Stimulated activated CD8-positive, alpha-beta memory T cell treated with anti-CD3 and anti-CD28 coated beads, Interleukin-7, amount 100 ng/mL, for 24 hours (primary cell): ENCODE data around the gene CLASP1.
"Not testable (repeated sequence)": the region's sequence is repeated elsewhere in the genome, so short reads cannot be mapped to it uniquely, and the experiment has no call there.

Experiments
- DNase-seq: peaks from one replicate; pipeline ENCODE4 v3.0.0-alpha.2; 2020; ENCODE audit warnings: low read depth

The CLASP1 gene

DNA sequence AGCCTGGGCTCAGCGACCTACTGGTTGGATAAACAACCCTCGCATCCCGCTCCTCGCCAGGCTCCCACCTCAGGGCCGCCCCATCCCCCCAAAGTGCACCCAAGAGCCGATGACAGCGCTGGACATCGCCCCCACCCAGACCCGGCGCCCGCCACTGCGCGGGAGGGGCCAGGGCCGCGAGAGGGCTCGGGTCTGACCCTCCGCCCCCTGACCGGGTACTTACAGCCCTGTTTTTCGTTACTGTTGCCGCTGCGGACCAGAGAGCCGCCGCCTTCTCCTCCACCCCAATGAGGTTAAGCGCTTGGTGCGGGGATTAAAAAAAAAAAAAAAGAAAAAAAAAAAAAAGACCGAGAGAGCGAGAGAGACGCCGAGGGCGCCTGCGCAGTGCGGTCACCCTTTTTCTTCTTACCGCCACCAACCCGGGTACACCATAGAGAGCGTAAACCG is at the start of gene CLASP1:
Gene CLASP1, minus strand, starts transcription at position 314 of the 447 bp plus-strand sequence. CDS start 43,567 bp downstream, outside the sequence.
- no peak for DNase-seq

DNA sequence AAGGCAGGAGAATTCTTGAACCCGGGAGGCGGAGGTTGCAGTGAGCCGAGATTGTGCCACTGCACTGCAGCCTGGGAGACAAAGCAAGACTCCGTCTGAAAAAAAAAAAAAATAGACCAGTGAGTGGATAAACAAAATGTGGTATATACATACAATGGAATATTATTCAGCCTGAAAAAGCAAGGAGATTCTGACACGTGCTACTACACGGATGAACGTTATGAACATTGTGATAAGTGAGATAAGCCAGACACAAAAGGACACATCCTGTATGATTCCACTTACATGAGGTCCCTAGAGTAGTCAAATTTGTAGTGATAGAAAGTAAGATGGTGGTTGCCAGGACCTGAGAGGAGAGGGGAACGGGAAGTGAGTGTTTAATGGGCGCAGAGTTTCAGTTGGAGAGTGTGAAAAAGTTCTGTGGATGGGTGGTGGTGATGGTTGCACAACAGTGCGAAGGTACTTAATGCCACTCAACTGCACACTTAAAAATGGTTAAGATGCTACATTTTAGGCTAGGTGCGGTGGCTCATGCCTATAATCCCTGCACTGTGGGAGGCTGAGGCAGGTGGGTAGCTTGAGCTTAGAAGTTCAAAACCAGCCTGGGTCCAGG is 49.2 kb upstream of the CLASP1 start:
- DNase-seq = no peak

GRCh38 chr2:121697108-121697631 is 47.9 kb upstream of the CLASP1 start:
- no peak for DNase-seq

DNA sequence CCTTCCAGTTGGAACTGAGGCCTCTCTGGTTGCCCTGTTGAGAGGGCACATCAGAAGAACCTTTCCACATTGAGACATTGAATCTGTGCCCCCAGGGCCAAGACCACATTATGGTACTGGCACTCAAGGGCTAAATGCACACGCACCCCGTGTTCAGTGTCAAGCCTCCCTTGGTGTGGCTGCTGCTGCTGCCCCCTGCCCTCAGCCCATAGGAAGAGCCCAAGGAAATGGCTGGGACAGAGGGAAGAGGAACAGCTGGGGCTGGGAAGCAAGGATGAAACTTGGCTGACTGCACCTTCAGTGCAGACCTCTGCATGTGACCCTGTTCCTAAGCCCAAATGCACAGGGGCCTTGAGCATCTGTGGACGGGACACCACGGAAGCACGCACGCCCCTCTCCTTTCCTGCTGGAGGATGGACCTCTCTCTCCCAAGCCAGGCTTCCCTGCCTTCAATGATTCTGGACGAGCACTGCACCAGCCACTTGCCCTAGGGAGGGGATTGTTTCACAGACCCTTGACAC is 47.2 kb upstream of the CLASP1 start:
- no peak for DNase-seq

- DNase-seq = no peak
Measured at GRCh38 chr2:121695171-121695451, 45.8 kb upstream of the CLASP1 start.

DNA sequence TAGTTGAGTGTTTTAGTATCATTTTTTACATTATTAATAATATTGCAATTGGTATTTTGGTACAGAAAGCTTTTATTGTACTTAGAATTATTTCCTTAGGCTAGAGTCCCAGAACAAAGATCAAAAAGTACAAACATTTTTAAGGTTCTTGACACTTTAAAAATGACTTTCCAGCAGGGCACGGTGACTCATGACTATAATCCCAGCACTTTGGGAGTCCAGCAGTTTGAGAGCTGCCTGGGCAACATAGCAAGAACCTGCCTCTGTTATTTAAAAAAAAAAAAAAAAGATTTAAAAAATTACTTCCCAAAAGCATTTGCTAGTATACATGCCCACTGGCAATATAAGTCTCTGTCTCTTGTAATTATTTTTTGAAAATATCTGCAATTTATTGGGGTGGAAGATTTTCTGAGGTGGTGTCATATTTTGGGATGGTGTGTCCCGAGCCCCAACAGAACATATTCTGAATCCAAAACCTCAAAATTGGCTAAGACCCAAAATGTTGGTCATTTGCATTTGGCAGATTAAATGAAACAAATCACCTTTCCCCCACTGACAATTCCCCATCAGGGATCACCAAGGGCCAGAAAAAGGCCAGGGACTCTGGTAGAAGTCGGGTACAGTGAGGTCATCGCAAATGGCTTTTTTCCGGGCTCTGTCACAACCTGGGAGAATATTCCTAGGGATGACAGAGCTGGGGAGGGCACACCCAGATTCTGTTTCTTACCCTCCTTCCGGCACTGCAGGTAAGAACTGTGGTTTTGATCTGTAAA is 45.3 kb upstream of the CLASP1 start:
- no peak for DNase-seq

- not testable (repeated sequence) for DNase-seq
Measured at GRCh38 chr2:121690572-121690971, 41.3 kb upstream of the CLASP1 start.

- DNase-seq = no peak
Measured at GRCh38 chr2:121690095-121690494, 40.8 kb upstream of the CLASP1 start.

DNA sequence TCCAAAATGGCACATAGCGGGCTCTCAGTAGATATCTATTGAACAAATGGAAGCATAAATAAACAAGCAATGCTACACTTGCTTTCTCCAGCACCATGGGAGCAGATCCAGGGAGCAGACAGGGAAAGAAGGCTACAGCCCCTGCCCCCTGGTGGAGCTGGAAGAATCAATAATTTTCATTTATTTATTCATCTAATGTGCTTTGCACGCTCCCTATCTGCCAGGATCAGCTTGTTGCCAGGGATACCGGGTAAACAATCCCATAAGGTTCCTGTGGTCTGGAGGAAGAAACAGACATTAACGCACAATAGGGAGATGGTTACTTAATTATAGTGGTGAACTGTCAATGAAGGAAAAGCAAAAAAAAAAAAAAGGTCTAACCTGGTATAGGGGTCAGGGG is 40.1 kb upstream of the CLASP1 start:
- no peak for DNase-seq

DNA sequence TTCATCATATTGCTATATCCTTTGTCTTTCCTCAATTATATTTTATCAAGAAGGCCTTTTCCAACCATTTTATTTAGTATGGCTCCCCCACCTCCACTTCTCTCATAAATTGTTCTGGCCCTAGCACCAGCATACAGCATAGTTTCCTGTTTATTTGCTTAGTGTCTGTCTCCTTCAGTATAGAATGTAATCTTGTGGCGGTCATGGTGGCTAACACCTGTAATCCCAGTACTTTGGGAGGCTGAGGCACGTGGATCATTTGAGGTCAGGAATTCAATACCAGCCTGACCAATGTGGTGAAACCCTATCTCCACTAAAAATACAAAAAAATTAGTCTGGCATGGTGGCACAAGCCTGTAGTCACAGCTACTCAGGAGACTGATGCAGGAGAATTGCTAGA is 39.6 kb upstream of the CLASP1 start:
- DNase-seq = no peak

- no peak for DNase-seq
Measured at GRCh38 chr2:121686902-121687301, 37.6 kb upstream of the CLASP1 start.

- no peak for DNase-seq
Measured at GRCh38 chr2:121686218-121686617, 37.0 kb upstream of the CLASP1 start.

- DNase-seq = no peak
Measured at GRCh38 chr2:121682396-121683298, 33.4 kb upstream of the CLASP1 start.

- no peak for DNase-seq
Measured at GRCh38 chr2:121677855-121678254, 28.6 kb upstream of the CLASP1 start.

DNA sequence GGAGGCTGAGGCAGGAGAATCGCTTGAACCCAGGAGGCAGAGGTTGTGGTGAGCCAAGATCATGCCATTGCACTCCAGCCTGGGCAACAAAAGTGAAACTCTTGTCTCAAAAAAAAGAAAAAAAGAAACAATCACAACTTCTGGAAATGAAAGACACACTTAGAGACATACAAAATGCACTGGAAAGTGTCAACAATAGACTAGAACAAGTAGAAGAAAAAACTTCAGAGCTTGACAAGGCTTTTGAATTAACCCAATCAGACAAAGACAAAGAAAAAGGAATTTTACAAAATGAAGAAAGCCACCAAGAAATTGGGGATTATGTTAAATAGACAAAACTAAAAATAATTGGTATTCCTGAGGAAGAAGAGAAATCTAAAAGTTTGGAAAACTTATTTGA is 22.4 kb upstream of the CLASP1 start:
- DNase-seq = not testable (repeated sequence)

GRCh38 chr2:121670181-121670580 is 20.9 kb upstream of the CLASP1 start:
- no peak for DNase-seq

DNA sequence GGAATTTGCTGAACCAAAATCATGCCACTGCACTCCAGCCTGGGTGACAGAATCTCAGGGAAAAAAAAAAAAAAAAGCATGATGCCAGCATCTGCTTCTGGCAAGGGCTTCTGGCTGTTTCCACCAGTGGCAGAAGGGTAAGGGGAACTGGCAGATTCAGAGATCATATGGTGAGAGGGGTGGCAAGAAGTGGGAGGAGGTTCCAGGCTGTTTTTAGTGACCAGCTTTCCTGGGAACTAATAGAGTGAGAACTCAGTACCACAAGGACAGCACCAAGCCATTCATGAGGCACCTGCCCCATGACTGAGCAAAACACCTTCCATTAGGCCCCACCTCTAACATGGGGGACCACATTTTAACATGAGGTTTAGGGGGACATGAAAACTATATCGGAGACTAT is 18.4 kb upstream of the CLASP1 start:
- no peak for DNase-seq

DNA sequence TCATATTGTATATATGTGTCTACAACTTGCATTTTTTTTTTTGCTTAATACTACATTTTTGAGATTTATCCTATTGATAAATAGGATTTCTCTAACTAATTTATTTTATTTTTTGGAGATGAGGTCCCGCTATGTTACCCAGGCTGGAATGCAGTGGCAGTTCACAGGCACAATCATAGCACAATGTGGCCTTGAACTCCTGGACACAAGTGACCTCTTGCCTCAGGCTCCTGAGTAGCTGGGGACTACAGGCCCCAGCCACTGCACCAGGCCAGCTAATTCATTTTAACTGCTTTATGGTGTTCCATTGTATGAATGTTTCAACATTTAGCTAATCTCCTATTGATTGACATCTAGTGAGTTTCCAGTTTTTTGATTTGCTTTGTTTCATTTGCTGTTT is 16.8 kb upstream of the CLASP1 start:
- DNase-seq = no peak

DNA sequence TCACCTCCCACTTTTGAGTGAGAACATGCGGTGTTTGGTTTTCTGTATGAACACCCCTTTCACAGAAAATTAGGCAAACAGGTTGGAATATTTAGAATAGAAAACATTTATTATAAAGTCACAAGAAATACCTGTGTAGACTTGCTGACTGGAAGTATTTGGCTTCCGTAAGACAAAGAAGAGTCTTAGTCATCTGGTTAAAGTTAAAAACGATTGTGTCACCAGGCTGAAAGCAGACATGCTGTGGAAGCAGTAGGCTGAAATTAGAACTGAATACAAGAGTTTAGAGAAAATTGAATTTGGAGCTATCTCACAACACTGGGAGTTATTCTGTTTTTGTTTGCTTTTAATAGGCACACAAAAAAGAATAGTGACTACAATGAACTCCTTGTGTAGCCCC is 16.2 kb upstream of the CLASP1 start:
- DNase-seq = no peak

DNA sequence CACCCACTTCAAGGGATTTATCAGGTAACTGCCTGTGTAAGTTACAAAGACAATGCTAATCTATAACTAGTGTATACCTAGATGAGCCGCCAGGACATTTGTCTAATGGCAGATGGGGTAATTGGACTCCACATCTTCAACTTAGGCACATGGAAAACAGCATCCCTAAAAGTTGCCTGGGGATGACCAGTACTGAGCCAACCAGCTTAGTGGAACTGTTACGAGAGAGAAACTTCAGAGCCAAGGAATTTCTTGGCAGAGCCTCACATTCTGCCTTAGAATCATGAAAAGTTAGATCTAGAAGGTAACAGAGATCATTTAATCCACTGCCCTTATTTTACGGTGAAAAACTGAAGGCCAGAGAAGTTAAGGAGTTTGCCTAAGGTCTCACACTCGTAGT is 15.5 kb upstream of the CLASP1 start:
- no peak for DNase-seq

- DNase-seq = no peak
Measured at GRCh38 chr2:121664086-121664485, 14.8 kb upstream of the CLASP1 start.

DNA sequence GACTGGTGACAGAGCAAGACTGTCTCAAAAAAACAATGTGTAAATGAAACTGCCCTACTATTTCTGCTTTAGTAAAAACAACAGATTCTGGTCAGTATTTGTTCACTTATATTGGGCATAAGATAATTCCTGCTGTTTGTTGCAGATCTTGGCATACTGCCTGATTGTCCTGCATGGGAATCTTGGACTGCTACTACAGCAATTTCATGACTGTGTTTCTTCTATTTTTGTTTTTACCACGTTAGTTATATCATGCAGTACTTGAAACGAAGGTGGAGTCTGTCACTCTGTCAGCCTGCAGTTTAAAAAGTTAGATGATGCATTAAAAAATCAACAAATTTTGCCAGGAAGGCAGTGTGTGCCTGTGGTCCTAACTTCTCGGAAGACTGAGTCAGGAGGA is 14.2 kb upstream of the CLASP1 start:
- DNase-seq = no peak
